ENCODE results near the gene SREBF1.

DNA sequence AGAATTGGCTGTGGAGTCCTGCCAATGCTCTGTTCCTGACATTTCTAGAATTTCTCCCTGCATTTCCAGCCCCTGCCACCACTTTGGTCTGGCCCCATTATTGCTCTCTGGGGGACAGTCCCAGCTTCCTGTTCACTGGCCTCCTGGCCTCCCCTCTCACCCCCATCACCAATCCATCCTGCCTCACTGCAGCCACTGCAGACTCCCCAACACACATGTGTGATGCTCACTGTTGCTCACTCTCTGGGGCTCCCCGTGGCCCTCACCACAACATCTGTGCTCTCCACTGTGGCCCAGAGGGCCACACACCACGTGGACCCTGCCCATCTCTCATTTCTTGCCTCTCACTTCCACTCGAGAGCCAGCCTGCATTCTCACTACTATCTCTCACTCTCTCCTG is 64.6 kb downstream of the SREBF1 start:
- TF ChIP-seq POLR2A (IDR thresholded peaks at IDR 0.05; ENCODE audit: control extremely low read depth in 1 of 2, low read depth in 2 of 2, low read length in 2 of 2) (no peak), POLR2AphosphoS5 (IDR thresholded peaks at IDR 0.05; ENCODE audit: low read depth, low read length) (no peak), TAF1 (IDR thresholded peaks at IDR 0.05; ENCODE audit: low read depth, low read length) (no peak)
